ENCODE data around the gene MORN2.

Gene MORN2

GRCh38 chr2:38866773-38867443, 8.9 kb upstream of the MORN2 start:
- Histone ChIP-seq H3K4me3 (ENCODE audit: low read length) (no peak overlapping the region), H3K9me3 (ENCODE audit: low read length) (peaks cover 3% of the 10 kb centered on the region), H3K36me3 (ENCODE audit: insufficient read depth, low read length) (peaks cover 31% of the 10 kb centered on the region)

GRCh38 chr2:38871432-38871831, 4.3 kb upstream of the MORN2 start:
- Histone ChIP-seq H3K9me3 (ENCODE audit: low read length) (peaks cover 3% of the 10 kb centered on the region), H3K27me3 (ENCODE audit: insufficient read depth, low read length) (no peaks in the 10 kb centered on the region), H3K4me3 (ENCODE audit: low read length) (no peak overlapping the region), H3K36me3 (ENCODE audit: insufficient read depth, low read length) (peaks cover 12% of the 10 kb centered on the region), H3K4me1 (ENCODE audit: insufficient read depth, low read length) (peaks cover 10% of the 10 kb centered on the region), H2AFZ (ENCODE audit: low read depth, low read length) (no peak overlapping the region)

More at GRCh38 chr2:38866773-38867443, 8.9 kb upstream of the MORN2 start:
- H2AFZ ChIP-seq (ENCODE audit: low read depth, low read length): no peak overlapping the region
- H3K4me1 ChIP-seq (ENCODE audit: insufficient read depth, low read length): no peaks in the 10 kb centered on the region
- no peaks in the 10 kb centered on the region for H3K27me3 ChIP-seq (ENCODE audit: insufficient read depth, low read length)

GRCh38 chr2:38873763-38874162, 2.0 kb upstream of the MORN2 start:
- Histone ChIP-seq H3K4me3 (ENCODE audit: low read length) (no peak overlapping the region), H3K36me3 (ENCODE audit: insufficient read depth, low read length) (no peaks in the 10 kb centered on the region), H3K9me3 (ENCODE audit: low read length) (peaks cover 3% of the 10 kb centered on the region), H2AFZ (ENCODE audit: low read depth, low read length) (no peak overlapping the region), H3K27me3 (ENCODE audit: insufficient read depth, low read length) (no peaks in the 10 kb centered on the region), H3K4me1 (ENCODE audit: insufficient read depth, low read length) (peaks cover 14% of the 10 kb centered on the region)

- H2AFZ ChIP-seq (ENCODE audit: low read depth, low read length): peak overlapping the region; percentile 99
- no peaks in the 10 kb centered on the region for H3K27me3 ChIP-seq (ENCODE audit: insufficient read depth, low read length)
- H3K4me1 ChIP-seq (ENCODE audit: insufficient read depth, low read length): peaks cover 14% of the 10 kb centered on the region
- H3K4me3 ChIP-seq (ENCODE audit: low read length): peak overlapping the region; percentile 97
- no peaks in the 10 kb centered on the region for H3K36me3 ChIP-seq (ENCODE audit: insufficient read depth, low read length)
- peaks cover 3% of the 10 kb centered on the region for H3K9me3 ChIP-seq (ENCODE audit: low read length)
Observed at GRCh38 chr2:38875227-38875575, 575 bp upstream of the MORN2 start.

- Histone ChIP-seq H3K27me3 (ENCODE audit: insufficient read depth, low read length) (no peaks in the 10 kb centered on the region), H3K9me3 (ENCODE audit: low read length) (peaks cover 3% of the 10 kb centered on the region), H3K4me3 (ENCODE audit: low read length) (peak overlapping the region; percentile 97), H3K36me3 (ENCODE audit: insufficient read depth, low read length) (peaks cover 9% of the 10 kb centered on the region), H2AFZ (ENCODE audit: low read depth, low read length) (peak overlapping the region; percentile 99), H3K4me1 (ENCODE audit: insufficient read depth, low read length) (peaks cover 14% of the 10 kb centered on the region)
Observed at GRCh38 chr2:38876407-38876806, 631 bp downstream of the MORN2 start.

- H3K27me3 ChIP-seq (ENCODE audit: insufficient read depth, low read length): no peaks in the 10 kb centered on the region
- peaks cover 6% of the 10 kb centered on the region for H3K36me3 ChIP-seq (ENCODE audit: insufficient read depth, low read length)
- H2AFZ ChIP-seq (ENCODE audit: low read depth, low read length): no peak overlapping the region
- H3K4me3 ChIP-seq (ENCODE audit: low read length): no peak overlapping the region
- no peaks in the 10 kb centered on the region for H3K4me1 ChIP-seq (ENCODE audit: insufficient read depth, low read length)
- H3K9me3 ChIP-seq (ENCODE audit: low read length): peaks cover 3% of the 10 kb centered on the region
Observed at GRCh38 chr2:38886063-38886462, 10.3 kb downstream of the MORN2 start.

- Histone ChIP-seq H3K9me3 (ENCODE audit: low read length) (peaks cover 3% of the 10 kb centered on the region), H2AFZ (ENCODE audit: low read depth, low read length) (no peak overlapping the region), H3K4me1 (ENCODE audit: insufficient read depth, low read length) (no peaks in the 10 kb centered on the region), H3K27me3 (ENCODE audit: insufficient read depth, low read length) (no peaks in the 10 kb centered on the region), H3K36me3 (ENCODE audit: insufficient read depth, low read length) (peaks cover 2% of the 10 kb centered on the region), H3K4me3 (ENCODE audit: low read length) (no peak overlapping the region)
Observed at GRCh38 chr2:38887347-38887746, 11.6 kb downstream of the MORN2 start.

- Histone ChIP-seq H3K27me3 (ENCODE audit: insufficient read depth, low read length) (no peaks in the 10 kb centered on the region), H3K4me1 (ENCODE audit: insufficient read depth, low read length) (no peaks in the 10 kb centered on the region), H2AFZ (ENCODE audit: low read depth, low read length) (no peak overlapping the region), H3K36me3 (ENCODE audit: insufficient read depth, low read length) (no peaks in the 10 kb centered on the region), H3K4me3 (ENCODE audit: low read length) (no peak overlapping the region), H3K9me3 (ENCODE audit: low read length) (peaks cover 3% of the 10 kb centered on the region)
Observed at GRCh38 chr2:38887902-38888554, 12.3 kb downstream of the MORN2 start.

- no peaks in the 10 kb centered on the region for H3K4me1 ChIP-seq (ENCODE audit: insufficient read depth, low read length)
- H3K27me3 ChIP-seq (ENCODE audit: insufficient read depth, low read length): no peaks in the 10 kb centered on the region
- no peaks in the 10 kb centered on the region for H3K36me3 ChIP-seq (ENCODE audit: insufficient read depth, low read length)
- H3K4me3 ChIP-seq (ENCODE audit: low read length): no peak overlapping the region
- no peak overlapping the region for H2AFZ ChIP-seq (ENCODE audit: low read depth, low read length)
- H3K9me3 ChIP-seq (ENCODE audit: low read length): peaks cover 3% of the 10 kb centered on the region
Observed at GRCh38 chr2:38889045-38889444, 13.3 kb downstream of the MORN2 start.

- Histone ChIP-seq H3K4me1 (ENCODE audit: insufficient read depth, low read length) (no peaks in the 10 kb centered on the region), H3K9me3 (ENCODE audit: low read length) (peaks cover 3% of the 10 kb centered on the region), H3K4me3 (ENCODE audit: low read length) (no peak within 1 kb of the TSS), H2AFZ (ENCODE audit: low read depth, low read length) (no peak within 1 kb of the TSS), H3K36me3 (ENCODE audit: insufficient read depth, low read length) (no peaks in the 10 kb centered on the region), H3K27me3 (ENCODE audit: insufficient read depth, low read length) (no peaks in the 10 kb centered on the region)
Observed at GRCh38 chr2:38889575-38889974, 13.8 kb downstream of the MORN2 start, which contains the start of gene ARHGEF33. ARHGEF33 (plus strand) TSS chr2:38889875; CDS start chr2:38919448, 29,573 bp downstream.

- no peaks in the 10 kb centered on the region for H3K4me1 ChIP-seq (ENCODE audit: insufficient read depth, low read length)
- no peaks in the 10 kb centered on the region for H3K27me3 ChIP-seq (ENCODE audit: insufficient read depth, low read length)
- peaks cover 2% of the 10 kb centered on the region for H3K9me3 ChIP-seq (ENCODE audit: low read length)
- H2AFZ ChIP-seq (ENCODE audit: low read depth, low read length): no peak overlapping the region
- H3K36me3 ChIP-seq (ENCODE audit: insufficient read depth, low read length): no peaks in the 10 kb centered on the region
- H3K4me3 ChIP-seq (ENCODE audit: low read length): no peak overlapping the region
Observed at GRCh38 chr2:38892819-38893218, 17.0 kb downstream of the MORN2 start.

- Histone ChIP-seq H2AFZ (ENCODE audit: low read depth, low read length) (no peak overlapping the region), H3K27me3 (ENCODE audit: insufficient read depth, low read length) (no peaks in the 10 kb centered on the region), H3K36me3 (ENCODE audit: insufficient read depth, low read length) (no peaks in the 10 kb centered on the region), H3K4me1 (ENCODE audit: insufficient read depth, low read length) (no peaks in the 10 kb centered on the region), H3K9me3 (ENCODE audit: low read length) (no peaks in the 10 kb centered on the region), H3K4me3 (ENCODE audit: low read length) (no peak overlapping the region)
Observed at GRCh38 chr2:38898256-38898655, 22.5 kb downstream of the MORN2 start.

GRCh38 chr2:38900726-38901125, 24.9 kb downstream of the MORN2 start:
- Histone ChIP-seq H3K27me3 (ENCODE audit: insufficient read depth, low read length) (no peaks in the 10 kb centered on the region), H3K4me3 (ENCODE audit: low read length) (no peak overlapping the region), H3K9me3 (ENCODE audit: low read length) (no peaks in the 10 kb centered on the region), H2AFZ (ENCODE audit: low read depth, low read length) (no peak overlapping the region), H3K4me1 (ENCODE audit: insufficient read depth, low read length) (no peaks in the 10 kb centered on the region), H3K36me3 (ENCODE audit: insufficient read depth, low read length) (no peaks in the 10 kb centered on the region)
